Mesothelial cell of epicardium (in vitro differentiated cells): ENCODE results near the gene CMTR2. TPM values are rescaled to one million over a fixed set of nuclear protein-coding genes. Genes with fewer than 3 reads are reported as not detected.
A peak's percentile ranks its signal among the peaks of the same experiment; 100 is the strongest.

Experiments used
- DNase-seq, 2 experiments: peaks; one replicate each; pipeline ENCODE4 v3.0.0; 2021; ENCODE audit warnings: low spot score in 2 of 2; ENCODE audit not compliant: unreplicated experiment in 2 of 2
- H3K27ac Mint-ChIP-seq: 2 replicates; pipeline ENCODE4 v1.8.0; 2021; ENCODE audit warnings: mixed read lengths
- H3K27me3 Mint-ChIP-seq: 2 replicates; pipeline ENCODE4 v1.8.0; 2021; ENCODE audit warnings: low read depth, mixed read lengths
- H3K36me3 Mint-ChIP-seq: 2 replicates; pipeline ENCODE4 v1.8.0; 2021; ENCODE audit warnings: mixed read lengths
- H3K4me1 Mint-ChIP-seq: 2 replicates; pipeline ENCODE4 v1.8.0; 2021; ENCODE audit warnings: mixed read lengths
- H3K4me3 Mint-ChIP-seq: 2 replicates; pipeline ENCODE4 v1.8.0; 2021; ENCODE audit warnings: mild to moderate bottlenecking, moderate library complexity, mixed read lengths
- H3K9me3 Mint-ChIP-seq: 2 replicates; pipeline ENCODE4 v1.8.0; 2021; ENCODE audit warnings: mixed read lengths
- total RNA-seq: library from RNA; stranded (reverse); gene quantifications from 3 replicates; pipeline ENCODE4 v1.2.1, GENCODE V29; 2021
- TF ChIP-seq, protein P1 (sequence below): fragments of 200-600 bp; sonication (generic); IDR thresholded peaks from one replicate; pipeline ENCODE4 v1.5.0; 2021; ENCODE audit warnings: antibody characterized with exemption; ENCODE audit not compliant: unreplicated experiment

The CMTR2 gene, protein sequence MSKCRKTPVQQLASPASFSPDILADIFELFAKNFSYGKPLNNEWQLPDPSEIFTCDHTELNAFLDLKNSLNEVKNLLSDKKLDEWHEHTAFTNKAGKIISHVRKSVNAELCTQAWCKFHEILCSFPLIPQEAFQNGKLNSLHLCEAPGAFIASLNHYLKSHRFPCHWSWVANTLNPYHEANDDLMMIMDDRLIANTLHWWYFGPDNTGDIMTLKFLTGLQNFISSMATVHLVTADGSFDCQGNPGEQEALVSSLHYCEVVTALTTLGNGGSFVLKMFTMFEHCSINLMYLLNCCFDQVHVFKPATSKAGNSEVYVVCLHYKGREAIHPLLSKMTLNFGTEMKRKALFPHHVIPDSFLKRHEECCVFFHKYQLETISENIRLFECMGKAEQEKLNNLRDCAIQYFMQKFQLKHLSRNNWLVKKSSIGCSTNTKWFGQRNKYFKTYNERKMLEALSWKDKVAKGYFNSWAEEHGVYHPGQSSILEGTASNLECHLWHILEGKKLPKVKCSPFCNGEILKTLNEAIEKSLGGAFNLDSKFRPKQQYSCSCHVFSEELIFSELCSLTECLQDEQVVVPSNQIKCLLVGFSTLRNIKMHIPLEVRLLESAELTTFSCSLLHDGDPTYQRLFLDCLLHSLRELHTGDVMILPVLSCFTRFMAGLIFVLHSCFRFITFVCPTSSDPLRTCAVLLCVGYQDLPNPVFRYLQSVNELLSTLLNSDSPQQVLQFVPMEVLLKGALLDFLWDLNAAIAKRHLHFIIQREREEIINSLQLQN
- 25.3 to 29.2 TPM (median 28.7 TPM) in 3 replicates for total RNA-seq

DNA sequence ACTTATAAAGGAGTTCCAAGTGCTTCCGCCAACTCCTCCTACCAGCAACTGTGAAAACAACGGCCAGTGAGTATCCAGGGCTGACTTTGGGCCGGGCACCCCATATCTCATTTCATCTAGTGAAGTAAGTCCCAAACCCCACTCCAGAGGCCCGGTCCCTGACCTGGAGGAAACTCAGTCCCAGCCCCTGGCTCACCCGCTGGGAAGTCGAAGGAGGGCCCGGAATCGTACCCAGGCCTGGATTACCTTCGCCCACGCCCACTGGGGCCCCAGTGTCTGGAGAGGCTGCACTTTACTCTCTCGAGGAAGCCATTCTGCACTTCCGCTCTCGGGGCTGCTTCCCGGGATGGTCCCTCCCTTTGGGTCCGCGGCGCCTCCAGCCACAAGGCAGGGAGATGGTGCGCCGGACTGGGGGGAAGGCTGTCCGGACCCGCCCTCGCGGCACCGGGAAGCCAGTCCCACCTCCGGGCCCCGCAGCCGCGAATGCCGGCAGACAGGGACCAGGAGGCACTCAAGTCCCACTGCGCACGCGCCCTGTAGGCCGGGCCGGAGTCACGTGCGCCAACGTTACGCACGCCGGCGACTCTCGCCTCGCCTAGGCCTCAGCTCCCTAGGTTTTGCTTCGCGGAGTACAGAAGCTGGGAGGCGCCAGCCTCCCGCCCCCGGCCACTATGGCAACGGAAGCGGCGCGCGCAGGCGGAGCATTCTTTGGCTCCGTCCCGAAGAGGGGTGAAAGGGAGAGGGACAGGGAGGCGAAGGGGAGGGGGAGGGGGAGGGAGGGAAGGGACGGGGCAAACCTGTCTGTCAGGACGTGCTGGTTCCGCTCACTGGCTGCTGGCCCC, at the start of gene CMTR2:
Gene CMTR2 (minus strand): TSS at position 513 of the 842 bp plus-strand sequence. CDS start 3,482 bp downstream, outside the sequence.
- peaks cover 23% of the 10 kb centered on the region for H3K36me3 Mint-ChIP-seq
- H3K4me3 Mint-ChIP-seq = peak within 1 kb of the TSS; percentile 74
- no peaks in the 10 kb centered on the region for H3K27me3 Mint-ChIP-seq
- H3K9me3 Mint-ChIP-seq = no peaks in the 10 kb centered on the region
- TF ChIP-seq, protein P1, sequence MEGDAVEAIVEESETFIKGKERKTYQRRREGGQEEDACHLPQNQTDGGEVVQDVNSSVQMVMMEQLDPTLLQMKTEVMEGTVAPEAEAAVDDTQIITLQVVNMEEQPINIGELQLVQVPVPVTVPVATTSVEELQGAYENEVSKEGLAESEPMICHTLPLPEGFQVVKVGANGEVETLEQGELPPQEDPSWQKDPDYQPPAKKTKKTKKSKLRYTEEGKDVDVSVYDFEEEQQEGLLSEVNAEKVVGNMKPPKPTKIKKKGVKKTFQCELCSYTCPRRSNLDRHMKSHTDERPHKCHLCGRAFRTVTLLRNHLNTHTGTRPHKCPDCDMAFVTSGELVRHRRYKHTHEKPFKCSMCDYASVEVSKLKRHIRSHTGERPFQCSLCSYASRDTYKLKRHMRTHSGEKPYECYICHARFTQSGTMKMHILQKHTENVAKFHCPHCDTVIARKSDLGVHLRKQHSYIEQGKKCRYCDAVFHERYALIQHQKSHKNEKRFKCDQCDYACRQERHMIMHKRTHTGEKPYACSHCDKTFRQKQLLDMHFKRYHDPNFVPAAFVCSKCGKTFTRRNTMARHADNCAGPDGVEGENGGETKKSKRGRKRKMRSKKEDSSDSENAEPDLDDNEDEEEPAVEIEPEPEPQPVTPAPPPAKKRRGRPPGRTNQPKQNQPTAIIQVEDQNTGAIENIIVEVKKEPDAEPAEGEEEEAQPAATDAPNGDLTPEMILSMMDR = no peak
- peak; percentile 92 to 94 for DNase-seq
- H3K4me1 Mint-ChIP-seq = peaks cover 35% of the 10 kb centered on the region
- peak within 1 kb of the TSS; percentile 83 for H3K27ac Mint-ChIP-seq

DNA sequence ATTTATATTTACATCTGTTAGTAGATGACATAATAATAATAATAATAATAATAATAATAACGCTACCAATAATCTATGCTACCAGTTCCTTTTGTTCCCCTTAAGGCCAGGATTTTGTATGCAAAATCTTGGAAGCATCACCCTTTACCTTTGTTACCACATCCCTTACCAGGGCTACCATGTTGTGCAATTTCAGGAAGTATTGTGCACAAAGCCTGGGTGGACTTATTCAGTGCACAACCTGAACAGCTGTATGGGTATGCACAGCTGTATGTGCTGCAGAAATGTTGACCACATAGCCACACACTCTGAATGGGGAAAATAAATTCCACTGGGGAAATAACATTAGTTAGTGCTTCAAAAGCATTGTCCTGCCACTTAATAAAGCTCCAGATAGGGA, 49.4 kb upstream of the CMTR2 start:
- TF ChIP-seq, protein P1 = no peak
- H3K27ac Mint-ChIP-seq = no peak overlapping the region
- H3K9me3 Mint-ChIP-seq = peaks cover 6% of the 10 kb centered on the region
- peaks cover 33% of the 10 kb centered on the region for H3K27me3 Mint-ChIP-seq
- no peak for DNase-seq
- H3K4me3 Mint-ChIP-seq = no peak overlapping the region
- H3K4me1 Mint-ChIP-seq = no peaks in the 10 kb centered on the region
- H3K36me3 Mint-ChIP-seq = no peaks in the 10 kb centered on the region

DNA sequence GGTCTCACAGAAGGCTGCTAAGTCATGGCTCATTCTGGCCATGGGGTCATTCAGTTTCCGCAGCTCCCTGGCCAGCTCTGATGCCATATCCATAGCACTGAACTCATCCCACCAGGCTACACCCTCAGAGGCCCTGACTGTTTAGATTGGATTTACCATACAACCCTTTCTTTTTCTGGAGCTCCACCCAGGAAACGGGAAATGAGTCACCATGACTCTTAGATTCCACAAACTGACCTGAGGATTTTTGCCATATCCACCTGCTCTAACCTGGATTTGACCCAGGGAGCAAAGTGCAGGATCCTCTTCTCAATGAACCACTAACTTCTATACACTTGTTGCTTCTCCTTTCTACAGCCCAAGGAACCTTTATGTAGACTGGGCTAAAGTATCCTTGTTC, 49.0 kb upstream of the CMTR2 start:
- H3K9me3 Mint-ChIP-seq = peaks cover 6% of the 10 kb centered on the region
- H3K4me3 Mint-ChIP-seq = no peak overlapping the region
- no peaks in the 10 kb centered on the region for H3K4me1 Mint-ChIP-seq
- TF ChIP-seq, protein P1 = no peak
- no peaks in the 10 kb centered on the region for H3K36me3 Mint-ChIP-seq
- H3K27ac Mint-ChIP-seq = no peak overlapping the region
- DNase-seq = no peak
- H3K27me3 Mint-ChIP-seq = peaks cover 35% of the 10 kb centered on the region

DNA sequence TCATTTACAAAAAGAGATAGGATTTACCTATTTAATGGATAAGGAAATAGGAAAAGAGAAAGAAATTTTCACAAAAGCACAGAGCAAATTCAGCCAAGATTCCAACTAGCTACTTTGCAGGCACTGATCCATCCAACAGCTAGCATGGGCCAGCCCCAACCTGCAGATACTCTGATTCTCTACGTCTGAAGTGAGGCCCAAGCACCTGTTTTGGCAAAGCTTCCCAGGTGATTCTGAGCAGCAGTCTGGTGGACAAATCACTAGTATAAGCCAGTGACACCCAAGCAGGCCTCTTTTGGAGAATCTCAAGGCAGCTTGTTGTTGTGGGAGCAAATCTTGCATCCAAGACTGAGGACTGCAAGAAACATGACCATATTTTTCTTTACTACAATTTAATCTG, 48.4 kb upstream of the CMTR2 start:
- peaks cover 6% of the 10 kb centered on the region for H3K9me3 Mint-ChIP-seq
- H3K27me3 Mint-ChIP-seq = peaks cover 39% of the 10 kb centered on the region
- no peaks in the 10 kb centered on the region for H3K4me1 Mint-ChIP-seq
- H3K4me3 Mint-ChIP-seq = no peak overlapping the region
- no peaks in the 10 kb centered on the region for H3K36me3 Mint-ChIP-seq
- no peak overlapping the region for H3K27ac Mint-ChIP-seq
- TF ChIP-seq, protein P1 = no peak
- DNase-seq = no peak

DNA sequence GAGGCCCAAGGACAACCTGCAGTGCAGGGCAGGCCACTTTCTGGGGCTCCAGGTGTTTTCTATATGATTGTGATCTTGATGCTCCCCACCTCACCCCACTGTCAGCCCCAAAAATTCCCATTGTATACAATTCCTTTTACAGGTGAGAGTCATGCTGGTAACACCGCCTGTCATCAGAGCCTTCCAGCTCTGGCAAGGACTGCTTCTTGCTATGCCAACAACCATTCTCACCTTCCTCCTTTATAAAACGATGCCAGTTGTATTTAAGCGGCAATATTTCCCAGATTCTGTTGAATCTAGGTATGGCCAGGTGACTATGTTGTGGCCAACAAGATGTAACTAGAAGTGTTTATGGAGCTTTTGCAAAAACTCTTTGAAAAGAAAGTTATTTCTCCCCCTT, 38.9 kb upstream of the CMTR2 start:
- DNase-seq = no peak
- TF ChIP-seq, protein P1 = no peak
- no peak overlapping the region for H3K27ac Mint-ChIP-seq
- H3K27me3 Mint-ChIP-seq = peaks cover 17% of the 10 kb centered on the region
- peaks cover 9% of the 10 kb centered on the region for H3K9me3 Mint-ChIP-seq
- H3K4me3 Mint-ChIP-seq = no peak overlapping the region
- no peaks in the 10 kb centered on the region for H3K4me1 Mint-ChIP-seq
- no peaks in the 10 kb centered on the region for H3K36me3 Mint-ChIP-seq
